Gastrocnemius medialis (tissue), 4 donors: ENCODE measurements around the gene CEACAM19. TPM values are rescaled to one million over a fixed set of nuclear protein-coding genes. Genes with fewer than 3 reads are reported as not detected.
"Not testable (repeated sequence)": the region's sequence is repeated elsewhere in the genome, so short reads cannot be mapped to it uniquely, and the experiment has no call there.

ENCODE experiments used
- ATAC-seq, 2 donors: fragments of 150-250 bp; one replicate each; pipeline ENCODE4 v1.9.1; 2016
- DNase-seq, 2 donors: peaks; one replicate each; pipeline ENCODE4 v3.0.0-alpha.2; 2019
- H3K27ac ChIP-seq, 4 donors: fragments of 200-600 bp; sonication (generic); 1 replicate in 1 of 4; 2 replicates in 3 of 4; pipeline ENCODE4 v1.5.1; 2016 to 2018; ENCODE audit warnings: mild to moderate bottlenecking in 2 of 4, moderate library complexity in 1 of 4
- H3K27me3 ChIP-seq, 3 donors: fragments of 200-600 bp; sonication (generic) in 2 of 3; 1 replicate in 1 of 3; 2 replicates in 2 of 3; pipeline versions ENCODE4 v1.5.1 to v1.6.0; 2016 to 2019; ENCODE audit warnings: mild to moderate bottlenecking in 1 of 3, moderate library complexity in 1 of 3
- H3K36me3 ChIP-seq, 2 donors: fragments of 200-600 bp; sonication (generic) in 1 of 2; one replicate each; pipeline ENCODE4 v1.5.1; 2017 to 2018
- H3K4me1 ChIP-seq, 2 donors: fragments of 200-600 bp; sonication (generic) in 1 of 2; one replicate each; pipeline ENCODE4 v1.5.1; 2016 to 2017; ENCODE audit warnings: mild to moderate bottlenecking in 2 of 2
- H3K4me3 ChIP-seq, 4 donors: fragments of 200-600 bp; sonication (generic) in 3 of 4; 1 replicate in 1 of 4; 2 replicates in 3 of 4; pipeline ENCODE4 v1.5.1; 2016 to 2019; ENCODE audit warnings: mild to moderate bottlenecking in 2 of 4
- H3K9me3 ChIP-seq, 3 donors: fragments of 200-600 bp; sonication (generic) in 2 of 3; 1 replicate in 1 of 3; 2 replicates in 2 of 3; pipeline ENCODE4 v1.5.1; 2016 to 2019
- CTCF ChIP-seq, 5 experiments: fragments of 450-650 bp in 3 of 5; fragments of 200-600 bp in 2 of 5; sonication (generic) in 2 of 5; IDR thresholded peaks in 4 of 5; conservative IDR thresholded peaks in 1 of 5; 1 replicate in 4 of 5; 2 replicates in 1 of 5; pipeline ENCODE4 v1.5.1; 2016 to 2019; ENCODE audit warnings: antibody characterized with exemption in 5 of 5, mild to moderate bottlenecking in 3 of 5, moderate library complexity in 3 of 5
- POLR2A ChIP-seq, 2 donors: fragments of 450-650 bp; IDR thresholded peaks; one replicate each; pipeline ENCODE4 v1.6.1; 2017; ENCODE audit warnings: antibody characterized with exemption in 2 of 2, mild to moderate bottlenecking in 2 of 2, moderate library complexity in 2 of 2
- in situ Hi-C, 4 donors: fragments of 200-750 bp; cut with MboI; loops; one replicate each; pipeline versions ENCODE4 v1.15.0 to v1.8.0; 2017; ENCODE audit warnings: low sequenced_read_pairs in 4 of 4
- intact Hi-C: fragments of 100-400 bp; cut with DNase I; formaldehyde crosslinking; loops from one replicate; pipeline ENCODE4 v1.15.1; 2023; ENCODE audit warnings: low total_unique reads
- total RNA-seq, 4 donors: library from RNA; depleted of rRNA; stranded (reverse); fragments of >200 nt; gene quantifications; one replicate each; pipeline versions ENCODE4 v1.1.0 to v1.2.3, GENCODE V29; 2016

The CEACAM19 gene
- total RNA-seq, 4 donors from 2014 or later: 2.0 to 8.5 (median 3.7) TPM

DNA sequence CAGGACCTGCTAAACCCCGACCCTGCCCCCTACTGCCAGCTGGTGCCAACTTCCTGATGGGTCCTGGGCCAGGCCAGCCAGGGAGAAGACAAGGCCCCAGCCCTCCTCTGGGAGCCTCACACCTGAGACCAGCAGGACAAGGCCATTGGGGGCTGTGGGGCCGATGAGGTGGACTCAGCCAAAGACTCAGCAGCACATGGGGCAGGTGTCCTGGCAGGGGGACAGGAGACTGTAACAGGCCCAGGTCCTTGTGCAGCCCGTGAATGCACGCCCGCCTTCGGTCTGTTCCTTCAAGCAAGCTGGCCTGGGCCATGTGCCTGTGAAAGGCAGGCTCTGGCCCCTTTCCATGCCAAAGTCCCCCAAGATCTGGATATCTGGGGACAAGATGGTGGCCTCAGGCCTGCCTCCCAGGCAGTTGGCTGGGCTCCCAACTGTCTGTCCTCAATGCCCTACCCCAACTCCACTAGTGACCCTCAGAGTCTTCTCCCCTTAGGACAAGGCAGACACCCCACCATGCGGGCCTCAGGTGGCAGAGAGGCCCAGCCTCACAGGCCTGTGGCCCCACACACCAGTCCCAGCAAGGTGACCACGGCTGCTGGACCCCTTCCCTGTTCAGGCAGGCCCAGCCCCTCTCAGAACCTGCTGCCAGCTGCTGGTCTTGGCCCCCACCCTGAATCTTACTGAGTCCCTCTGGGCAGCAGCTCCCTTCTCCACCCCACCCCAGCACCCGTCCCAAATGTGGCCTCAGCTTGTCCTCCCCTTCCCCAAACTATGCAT, 12.3 kb downstream of the CEACAM19 start:
- intact Hi-C loops: no loop called here
- H3K27ac ChIP-seq: peak overlapping the region in 3 of 4 donors; percentile 54 to 61 (median 59)
- H3K9me3 ChIP-seq: no peaks in the 10 kb centered on the region
- ATAC-seq: no peak
- H3K36me3 ChIP-seq: peaks cover 0 to 48% of the 10 kb centered on the region in 2 donors
- H3K27me3 ChIP-seq: no peaks in the 10 kb centered on the region
- H3K4me3 ChIP-seq: no peak overlapping the region
- in situ Hi-C loops: no loop called here
- H3K4me1 ChIP-seq: no peaks in the 10 kb centered on the region
- DNase-seq: no peak
- TF ChIP-seq POLR2A (IDR thresholded peaks at IDR 0.05) (no peak), CTCF (IDR thresholded peaks at IDR 0.05 in 4 of 5, conservative IDR thresholded peaks at IDR 0.05 in 1 of 5) (no peak)

- Histone ChIP-seq H3K27ac (peak overlapping the region; percentile 9 to 61 (median 56)), H3K36me3 (peaks cover 0 to 40% of the 10 kb centered on the region in 2 donors)
- H3K27me3 ChIP-seq, DNase-seq, intact Hi-C loops, H3K4me3 ChIP-seq, H3K9me3 ChIP-seq, in situ Hi-C loops, H3K4me1 ChIP-seq, ATAC-seq: not testable (repeated sequence)
These were observed 13.1 kb downstream of the CEACAM19 start for GRCh38 chr19:44684396-44684795.

GRCh38 chr19:44684892-44685863, 13.9 kb downstream of the CEACAM19 start:
- peak; percentile 44 to 45 for ATAC-seq
- Histone ChIP-seq H3K4me1 (no peaks in the 10 kb centered on the region), H3K36me3 (peaks cover 0 to 35% of the 10 kb centered on the region in 2 donors), H3K27me3 (no peaks in the 10 kb centered on the region), H3K9me3 (no peaks in the 10 kb centered on the region), H3K27ac (peak overlapping the region; percentile 9 to 61 (median 56)), H3K4me3 (no peak overlapping the region)
- intact Hi-C loops (no loop called here), in situ Hi-C loops (no loop called here)
- DNase-seq: no peak
- TF ChIP-seq POLR2A (IDR thresholded peaks at IDR 0.05): no peak
- no peak for TF ChIP-seq CTCF (IDR thresholded peaks at IDR 0.05 in 4 of 5, conservative IDR thresholded peaks at IDR 0.05 in 1 of 5)

DNA sequence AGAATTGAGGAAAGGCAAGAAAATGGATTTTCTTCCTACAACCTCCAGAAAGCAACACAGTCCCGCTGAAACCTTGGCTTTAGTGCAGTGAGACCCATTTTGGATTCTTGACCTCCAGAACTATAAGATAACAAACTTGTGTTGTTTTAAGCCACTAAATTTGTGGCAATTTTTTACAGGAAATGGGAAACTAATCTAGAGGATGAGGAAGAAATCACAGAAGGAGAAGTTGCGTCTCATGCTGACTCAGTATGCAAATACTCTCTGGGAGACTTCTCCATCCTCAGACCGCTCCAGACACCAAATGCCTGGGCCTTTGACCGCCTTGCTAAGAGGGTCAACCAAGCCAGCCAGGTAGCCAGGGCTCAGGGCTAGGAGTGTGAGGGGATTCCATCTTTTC, 14.6 kb downstream of the CEACAM19 start:
- no peaks in the 10 kb centered on the region for H3K27me3 ChIP-seq
- H3K36me3 ChIP-seq: peaks cover 0 to 28% of the 10 kb centered on the region in 2 donors
- peak overlapping the region in 3 of 4 donors; percentile 54 to 61 (median 59) for H3K27ac ChIP-seq
- H3K9me3 ChIP-seq: no peaks in the 10 kb centered on the region
- H3K4me1 ChIP-seq: no peaks in the 10 kb centered on the region
- no peak overlapping the region for H3K4me3 ChIP-seq
- no peak for TF ChIP-seq CTCF (IDR thresholded peaks at IDR 0.05 in 4 of 5, conservative IDR thresholded peaks at IDR 0.05 in 1 of 5)
- in situ Hi-C loops: no loop called here
- DNase-seq (no peak), ATAC-seq (no peak)
- intact Hi-C loops: no loop called here

DNA sequence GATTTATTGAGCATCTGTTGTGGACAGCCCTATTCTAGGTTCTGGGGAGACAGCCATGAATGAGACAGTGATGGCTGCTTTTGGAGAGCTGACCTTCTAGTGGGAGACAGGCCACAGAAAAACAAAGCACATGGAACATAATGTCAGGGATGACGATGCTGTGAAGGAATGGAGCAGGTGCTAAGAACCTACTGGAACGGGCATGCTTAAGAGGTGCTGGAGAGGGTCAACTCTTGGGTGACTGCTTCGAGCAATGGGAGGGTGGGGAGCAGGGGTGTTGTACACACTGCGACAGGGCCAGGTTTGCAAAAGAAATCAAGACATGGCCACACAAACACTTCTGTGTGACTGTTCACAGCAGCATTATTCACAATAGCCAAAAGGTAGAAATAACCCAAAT, 15.6 kb downstream of the CEACAM19 start:
- intact Hi-C loops (no loop called here), in situ Hi-C loops (no loop called here)
- Histone ChIP-seq H3K27me3 (no peaks in the 10 kb centered on the region), H3K4me1 (peaks cover 0 to 4% of the 10 kb centered on the region in 2 donors), H3K4me3 (no peak overlapping the region), H3K27ac (no peak overlapping the region), H3K36me3 (peaks cover 0 to 18% of the 10 kb centered on the region in 2 donors), H3K9me3 (no peaks in the 10 kb centered on the region)
- TF ChIP-seq CTCF (IDR thresholded peaks at IDR 0.05 in 4 of 5, conservative IDR thresholded peaks at IDR 0.05 in 1 of 5): no peak
- no peak for TF ChIP-seq POLR2A (IDR thresholded peaks at IDR 0.05)
- DNase-seq (no peak), ATAC-seq (no peak)
